GM21825 (cell line): ENCODE measurements around the gene TMEM215.
"Not testable (repeated sequence)": the region's sequence is repeated elsewhere in the genome, so short reads cannot be mapped to it uniquely, and the experiment has no call there.

Source experiments
- ATAC-seq: cut with Tn5 transposase; IDR thresholded peaks from one replicate; pipeline ENCODE4 v1.9.1; 2021; ENCODE audit warnings: mild to moderate bottlenecking, moderate library complexity; ENCODE audit not compliant: unreplicated experiment

Gene TMEM215, protein sequence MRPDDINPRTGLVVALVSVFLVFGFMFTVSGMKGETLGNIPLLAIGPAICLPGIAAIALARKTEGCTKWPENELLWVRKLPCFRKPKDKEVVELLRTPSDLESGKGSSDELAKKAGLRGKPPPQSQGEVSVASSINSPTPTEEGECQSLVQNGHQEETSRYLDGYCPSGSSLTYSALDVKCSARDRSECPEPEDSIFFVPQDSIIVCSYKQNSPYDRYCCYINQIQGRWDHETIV

DNA sequence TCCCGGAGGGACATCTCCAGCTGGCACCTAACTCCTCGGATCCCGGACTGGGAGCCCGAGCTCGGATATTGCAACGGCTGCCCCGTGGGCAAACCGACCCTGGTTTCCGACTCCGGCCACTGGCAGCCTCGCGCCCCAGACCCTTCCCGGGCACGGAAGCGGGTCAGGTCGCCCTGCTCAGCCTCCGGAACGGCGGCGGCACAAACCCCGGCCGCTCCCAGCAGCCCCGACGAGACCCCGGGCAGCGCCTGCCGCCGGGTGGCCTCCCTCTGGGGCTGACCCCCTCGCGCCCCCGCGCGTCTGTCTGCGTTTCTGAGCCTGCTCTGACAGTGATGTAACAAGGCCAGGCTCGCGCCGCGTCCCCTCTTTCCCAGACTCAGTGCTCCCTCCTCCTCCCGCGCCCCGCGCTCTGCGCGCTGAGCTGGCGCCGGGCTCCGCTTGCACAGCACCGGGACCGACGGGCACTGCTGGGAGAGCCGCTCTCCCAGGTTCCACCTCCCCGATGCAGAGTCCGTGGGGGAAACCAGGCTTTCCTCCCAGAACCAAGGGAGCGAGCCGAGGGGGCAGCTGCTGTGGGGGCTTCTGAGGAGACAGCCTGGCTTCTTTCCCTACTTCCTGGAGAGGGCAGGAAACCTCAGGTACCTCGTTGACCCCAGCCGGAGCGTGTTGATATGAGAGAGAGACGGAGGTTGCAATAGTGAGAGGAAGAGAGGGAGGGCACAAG, at the start of gene TMEM215:
Gene TMEM215, plus strand, starts transcription at position 373 of the 724 bp plus-strand sequence. CDS start 644 bp downstream, outside the sequence.
- no peak for ATAC-seq

DNA sequence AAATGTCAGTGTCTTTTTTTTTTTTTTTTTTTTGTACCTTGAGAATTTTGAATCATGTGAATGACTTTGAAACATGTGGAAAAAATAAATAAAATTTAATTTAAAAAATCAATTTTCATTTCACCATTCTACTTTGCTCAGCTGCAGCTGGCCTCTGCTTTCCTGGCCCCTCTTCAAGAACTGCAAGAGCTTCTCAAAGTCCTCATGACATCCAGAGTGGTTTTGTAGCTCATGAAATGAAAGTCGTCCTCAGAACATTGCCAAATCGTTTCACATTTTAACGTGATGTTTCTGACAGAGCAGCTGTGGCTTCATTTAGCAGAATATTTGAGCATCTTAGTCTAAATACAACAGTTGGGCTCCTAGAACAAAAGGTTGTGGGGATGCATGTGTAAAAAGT, 47.9 kb upstream of the TMEM215 start:
- no peak for ATAC-seq

DNA sequence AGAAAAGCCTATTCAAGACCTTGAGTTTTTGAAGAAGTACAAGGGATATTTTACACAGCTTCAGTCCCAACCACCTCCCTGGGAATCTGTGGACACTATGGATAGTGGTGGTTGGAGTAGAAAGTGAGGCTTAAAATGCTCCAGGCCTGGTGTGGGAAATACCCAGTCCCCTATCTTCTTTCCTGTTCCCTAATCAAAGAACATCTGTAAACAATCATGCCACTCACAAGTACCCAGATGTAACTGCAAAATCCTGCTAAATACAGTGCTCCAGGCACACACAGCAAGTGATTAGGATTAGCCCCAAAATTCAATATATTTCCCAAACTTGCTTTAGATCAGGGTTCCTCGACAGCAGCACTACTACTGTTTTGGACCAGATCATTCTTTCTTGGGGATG, 46.0 kb upstream of the TMEM215 start:
- no peak for ATAC-seq

DNA sequence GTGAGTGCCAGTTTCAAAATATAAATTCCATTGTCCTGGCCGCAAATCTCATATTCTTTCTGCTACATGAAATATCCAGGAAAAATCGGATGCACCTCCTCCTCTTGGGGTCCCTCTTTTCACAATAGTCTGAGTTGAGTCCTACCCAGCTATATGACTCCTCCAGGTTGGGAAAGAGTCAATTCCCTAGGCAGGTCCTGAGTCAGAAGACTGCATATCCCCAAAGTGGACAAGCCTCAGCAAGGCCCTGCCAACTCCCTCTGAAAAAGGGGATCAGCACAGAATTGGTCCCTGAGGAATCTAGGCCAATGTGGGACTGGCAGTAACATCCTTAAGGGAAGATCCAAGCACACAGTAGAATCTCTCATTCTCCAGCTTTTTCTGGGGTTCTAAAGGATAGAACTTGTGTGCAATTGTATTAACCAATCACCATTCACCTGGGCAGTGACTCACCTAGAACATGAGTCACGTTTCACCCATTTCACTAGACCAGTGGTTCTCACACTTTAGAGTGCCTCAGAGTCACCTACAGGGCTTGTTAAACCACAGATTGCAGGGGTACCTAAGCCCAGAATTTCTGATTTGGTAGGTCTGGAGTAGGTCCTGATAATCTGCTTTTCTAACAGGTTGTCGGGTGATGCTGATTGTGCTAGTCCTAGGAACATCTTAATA, 44.7 kb upstream of the TMEM215 start:
- no peak for ATAC-seq

DNA sequence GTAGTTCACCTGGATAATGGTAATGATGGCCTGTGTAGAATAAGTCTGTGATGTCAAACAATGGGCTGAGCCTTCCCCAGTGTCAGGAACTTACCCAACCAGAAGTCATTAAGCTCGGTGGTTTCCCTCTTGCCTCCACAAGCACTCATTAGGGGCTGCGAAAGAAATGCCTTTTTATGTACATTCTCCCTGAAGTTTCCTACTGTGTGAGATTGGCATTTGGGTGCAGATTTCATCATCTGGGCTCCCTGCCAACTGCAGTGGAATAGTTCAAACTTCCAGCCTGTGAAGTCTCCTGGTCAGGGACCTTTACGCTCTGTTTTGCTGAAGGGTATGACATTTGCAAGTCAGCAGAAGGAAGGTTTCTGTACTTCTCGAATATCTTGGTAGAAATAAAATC, 41.6 kb upstream of the TMEM215 start:
- ATAC-seq = no peak

DNA sequence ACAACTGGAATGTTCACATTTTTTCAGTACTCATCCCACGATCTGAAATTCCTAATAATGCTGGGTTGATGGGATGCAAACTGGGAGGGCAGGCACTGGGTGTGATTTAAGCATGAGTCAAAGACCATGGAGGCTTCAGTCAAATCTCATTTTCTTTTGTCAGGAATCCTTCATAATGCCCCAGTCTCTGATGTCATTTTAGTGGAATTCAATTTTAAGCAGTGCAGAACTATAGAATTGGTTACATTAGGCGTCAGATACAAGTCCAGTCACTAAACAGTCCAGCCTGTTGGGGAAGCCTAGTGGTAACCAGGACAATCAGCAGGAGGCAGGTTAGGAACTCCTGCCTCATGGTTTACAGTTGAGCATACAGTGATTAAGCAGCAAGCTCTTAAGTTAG, 41.0 kb upstream of the TMEM215 start:
- no peak for ATAC-seq

DNA sequence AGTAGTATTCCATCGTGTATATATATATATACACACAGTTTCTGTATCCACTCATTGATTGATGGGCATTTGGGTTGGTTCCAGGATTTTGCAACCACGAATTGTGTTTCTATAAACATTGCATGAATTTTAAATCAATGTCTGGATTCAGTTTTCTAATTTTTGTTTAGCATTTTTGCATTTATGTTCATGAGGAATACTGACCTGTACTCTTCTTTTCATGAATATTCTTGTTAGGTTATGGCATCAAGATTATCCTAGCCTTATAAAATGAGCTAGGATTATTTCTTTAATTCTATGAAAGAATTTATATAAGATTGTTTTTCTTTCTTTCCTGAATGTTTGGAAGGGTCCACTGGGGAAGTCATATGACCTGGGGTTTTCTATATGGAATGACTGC, 35.3 kb upstream of the TMEM215 start:
- ATAC-seq = no peak

DNA sequence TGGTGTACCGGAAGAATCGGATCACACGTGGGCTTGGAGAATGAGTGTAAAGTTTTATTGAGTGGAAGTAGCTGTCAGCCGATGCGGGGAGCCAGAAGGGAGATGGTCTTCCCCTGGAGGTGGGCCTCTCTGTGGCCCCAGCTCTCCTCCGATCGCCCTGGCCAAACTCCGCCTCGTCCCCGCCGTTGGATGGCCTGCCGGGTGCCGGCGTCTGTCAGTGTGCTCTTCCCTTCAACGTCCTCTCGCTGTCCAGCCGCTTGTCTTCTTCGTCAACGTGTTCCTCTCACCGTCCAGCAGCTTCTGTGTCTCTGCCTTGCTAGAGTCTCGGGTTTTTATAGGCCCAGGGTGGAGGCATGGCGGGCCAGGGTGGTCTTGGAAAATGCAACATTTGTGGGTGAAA, 27.6 kb upstream of the TMEM215 start:
- ATAC-seq = no peak

DNA sequence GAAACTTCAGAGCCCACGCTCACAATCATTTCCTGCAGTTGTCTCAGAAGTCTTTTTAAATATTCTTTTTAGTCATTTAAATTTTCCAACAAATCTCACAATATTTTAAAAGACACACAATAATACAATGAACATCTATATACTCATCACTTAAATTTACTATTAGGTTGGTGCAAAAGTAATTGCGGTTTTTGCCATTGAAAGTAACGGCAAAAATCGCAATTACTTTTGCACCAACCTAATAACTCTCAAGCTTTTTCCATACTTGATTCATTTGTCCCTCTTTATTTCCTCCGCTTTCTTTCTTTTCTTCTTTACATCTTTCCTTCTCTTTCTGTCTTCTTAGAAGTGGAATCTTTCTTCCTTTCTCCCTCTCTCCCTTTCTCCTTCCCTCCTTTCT, 19.2 kb upstream of the TMEM215 start:
- ATAC-seq = no peak

DNA sequence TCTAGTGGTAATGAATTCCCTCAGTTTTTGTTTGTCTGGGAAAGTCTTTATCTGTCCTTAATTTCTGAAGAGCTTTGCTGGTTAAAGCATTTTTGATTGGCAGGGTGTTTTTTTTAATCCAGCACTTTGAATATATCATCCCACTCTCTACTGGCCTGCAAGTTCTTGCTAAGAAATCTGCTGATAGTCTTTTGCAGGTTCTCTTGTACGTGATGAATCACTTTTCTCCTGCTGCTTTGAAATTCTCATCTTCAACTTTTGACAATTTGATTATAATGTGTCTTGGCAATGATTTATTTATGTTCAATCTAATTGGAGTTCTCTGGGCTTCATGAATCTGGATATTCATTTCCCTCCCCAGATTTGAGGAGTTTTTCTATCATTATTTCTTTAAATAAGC, 8.1 kb upstream of the TMEM215 start:
- no peak for ATAC-seq

DNA sequence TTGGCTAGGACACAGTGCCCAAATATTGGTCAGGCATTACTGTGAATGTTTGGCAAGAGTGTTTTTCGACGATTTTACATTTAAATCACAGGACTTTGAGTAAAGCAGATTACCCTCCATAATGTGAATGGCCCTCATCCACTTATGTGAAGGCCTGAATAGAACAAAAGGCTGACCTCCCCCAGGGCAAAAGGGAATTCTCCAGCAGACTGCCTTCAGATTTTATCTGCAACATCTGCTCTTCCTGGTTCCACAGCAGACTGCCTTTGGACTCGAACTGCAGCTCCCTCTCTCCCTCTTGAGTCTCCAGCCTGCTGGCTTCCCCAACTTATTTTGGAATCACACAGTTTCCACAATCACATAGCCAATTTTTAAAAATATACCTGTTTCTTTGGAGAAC, 7.1 kb upstream of the TMEM215 start:
- no peak for ATAC-seq

DNA sequence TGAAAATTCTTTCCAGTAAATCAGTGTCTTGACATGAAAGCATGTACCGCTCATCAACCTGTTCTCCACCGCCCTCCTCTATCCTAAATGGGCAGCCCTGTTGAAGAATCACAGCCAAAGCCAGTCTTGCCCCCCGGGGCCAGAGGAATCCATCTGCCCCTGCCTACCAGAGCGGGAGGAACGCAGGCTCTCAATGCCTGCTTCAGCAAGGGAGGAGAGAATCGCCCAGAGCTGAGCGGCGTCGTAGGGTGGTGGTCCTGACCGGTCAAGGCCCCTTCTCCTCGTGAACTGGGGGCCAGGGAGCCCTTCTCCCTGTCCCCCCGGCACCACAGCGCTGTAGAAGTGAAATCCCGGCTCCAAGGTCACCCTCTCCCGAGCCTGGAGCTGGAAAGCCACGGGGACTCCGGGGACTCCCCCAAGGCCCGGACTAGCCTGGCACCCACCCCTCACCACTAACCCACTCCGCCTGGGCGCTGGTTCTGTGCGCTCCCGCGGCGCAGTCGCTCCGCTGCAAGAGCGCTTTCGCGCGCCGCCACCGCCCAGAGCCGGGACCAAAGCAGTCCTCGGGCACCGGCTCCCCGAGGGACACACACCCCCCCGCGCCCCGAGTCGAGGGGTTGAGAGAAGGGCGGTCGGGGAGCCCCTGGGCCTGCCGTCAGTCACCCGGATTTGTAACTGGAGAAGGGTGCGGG, 718 bp upstream of the TMEM215 start:
- ATAC-seq = no peak

DNA sequence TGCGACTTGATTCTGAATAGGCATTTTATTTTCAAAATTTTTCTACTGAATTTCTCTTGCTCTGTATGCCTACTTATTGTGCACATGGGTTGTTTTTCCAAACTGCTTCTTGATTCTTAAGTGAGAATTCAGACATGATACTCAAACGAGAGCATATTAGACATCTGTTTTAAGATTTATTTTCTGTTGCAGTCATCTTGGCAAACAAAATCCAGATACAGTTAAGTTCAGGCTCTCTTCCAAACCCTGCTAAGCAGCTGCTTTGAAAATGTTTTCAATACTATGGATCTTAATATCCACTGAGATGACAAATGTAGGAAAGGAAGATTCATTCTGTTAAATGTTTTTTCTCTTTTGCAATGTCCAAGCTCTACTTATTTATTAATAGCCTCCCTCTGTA, 4.5 kb downstream of the TMEM215 start:
- ATAC-seq = no peak

DNA sequence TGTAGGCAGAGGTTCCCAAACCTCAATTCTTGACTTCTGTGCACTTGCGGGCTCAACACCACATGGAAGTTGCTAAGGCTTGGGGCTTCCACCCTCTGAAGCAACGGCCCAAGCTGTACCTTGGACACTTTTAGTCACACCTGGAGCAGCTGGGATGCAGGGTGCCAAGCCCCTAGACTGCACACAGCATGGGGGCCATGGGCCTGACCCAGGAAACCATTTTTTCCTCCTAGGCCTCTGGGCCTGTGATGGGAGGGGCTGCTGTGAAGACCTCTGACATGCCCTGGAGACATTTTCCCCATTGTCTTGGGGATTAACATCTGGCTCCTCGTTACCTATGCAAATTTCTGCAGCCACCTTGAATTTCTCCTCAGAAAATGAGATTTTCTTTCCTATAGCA, 12.7 kb downstream of the TMEM215 start:
- ATAC-seq = not testable (repeated sequence)

DNA sequence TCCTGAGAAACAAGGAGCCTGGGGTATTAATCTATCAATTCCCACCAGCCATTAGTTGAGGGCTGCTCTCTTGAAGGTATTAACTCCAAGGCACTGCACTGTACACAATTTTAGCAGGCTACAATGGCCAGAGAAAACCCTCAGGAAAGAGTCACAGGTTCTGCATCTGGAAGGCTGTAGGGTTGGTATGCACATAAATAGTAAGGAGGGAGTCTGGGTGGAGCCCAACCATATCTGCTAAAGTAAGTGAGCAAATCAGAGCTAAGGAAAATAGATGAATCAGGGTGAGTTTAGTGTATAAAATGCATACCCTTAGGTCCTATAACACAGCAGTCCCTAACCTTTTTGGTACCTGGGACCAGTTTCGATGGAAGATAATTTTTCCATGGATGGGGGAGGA, 18.2 kb downstream of the TMEM215 start:
- ATAC-seq = no peak

DNA sequence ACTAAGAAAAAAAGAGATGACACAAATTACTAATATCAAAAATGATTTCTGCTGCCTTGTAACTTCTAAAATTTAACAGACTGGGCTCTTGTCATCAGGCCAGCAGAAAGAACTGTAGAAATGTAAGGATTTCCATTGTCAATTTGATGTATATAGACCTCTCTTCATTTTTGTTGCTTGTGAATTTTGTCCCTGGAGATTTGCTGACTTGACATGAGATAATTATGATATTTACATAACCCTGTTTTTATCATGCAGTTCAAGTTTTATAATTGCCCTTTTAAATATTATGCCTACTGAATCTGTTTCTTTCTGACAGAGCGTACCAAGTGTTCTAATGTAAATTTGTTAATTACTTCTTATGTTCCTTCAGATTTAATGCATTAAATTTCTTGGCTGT, 23.9 kb downstream of the TMEM215 start:
- ATAC-seq = no peak

DNA sequence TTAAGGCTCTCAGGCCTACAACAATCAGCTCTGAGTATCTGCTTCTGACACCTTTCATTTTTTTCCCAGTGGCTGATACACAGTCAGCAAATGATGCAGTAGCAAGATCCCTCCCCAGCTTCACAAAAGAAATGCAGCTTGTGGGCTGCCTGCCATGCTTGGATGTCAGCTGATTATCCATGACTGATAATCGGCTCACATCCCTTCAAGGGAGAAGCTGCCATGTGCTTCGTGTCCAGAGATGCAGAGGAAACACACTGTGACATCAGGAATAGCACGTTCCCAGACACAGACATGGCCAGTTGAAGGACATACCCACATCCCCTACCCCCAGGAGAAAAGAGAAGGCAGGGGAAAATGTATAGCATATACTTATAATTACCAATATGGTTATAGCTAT, 27.9 kb downstream of the TMEM215 start:
- no peak for ATAC-seq

DNA sequence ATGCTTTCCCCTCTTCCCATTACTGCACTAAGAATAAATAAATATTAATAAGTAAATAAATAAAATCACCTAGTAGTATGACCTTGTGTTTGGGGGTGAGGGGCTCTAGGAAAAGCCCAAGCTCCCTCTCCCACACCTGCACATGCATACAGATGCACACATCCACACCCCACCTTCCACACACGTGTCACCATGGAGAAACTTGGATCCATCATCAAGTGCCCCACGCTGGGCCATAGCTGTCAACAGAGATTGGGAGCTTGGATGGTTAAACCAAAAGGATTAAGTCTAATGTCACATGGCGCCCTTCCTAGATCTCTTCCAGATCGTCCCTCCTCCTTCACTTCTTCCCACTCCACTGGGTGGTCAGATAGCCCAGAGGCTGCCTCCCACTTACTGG, 37.0 kb downstream of the TMEM215 start:
- ATAC-seq = no peak

DNA sequence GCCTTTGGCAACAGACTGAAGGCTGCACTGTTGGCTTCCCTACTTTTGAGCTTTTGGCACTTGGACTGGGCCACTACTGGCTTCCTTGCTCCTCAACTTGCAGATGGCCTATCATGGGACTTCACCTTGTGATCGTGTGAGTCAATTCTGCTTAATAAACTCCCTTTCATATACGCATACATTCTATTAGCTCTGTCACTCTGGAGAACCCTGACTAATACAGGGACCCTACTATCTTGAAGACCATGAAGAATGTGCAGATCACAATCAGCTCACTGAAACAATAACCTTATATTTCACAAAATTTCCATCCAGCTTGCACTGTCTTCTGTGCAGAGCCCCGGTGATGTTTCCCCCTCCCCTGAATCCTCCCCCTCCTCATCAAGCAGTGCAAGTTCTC, 39.8 kb downstream of the TMEM215 start:
- ATAC-seq = no peak

DNA sequence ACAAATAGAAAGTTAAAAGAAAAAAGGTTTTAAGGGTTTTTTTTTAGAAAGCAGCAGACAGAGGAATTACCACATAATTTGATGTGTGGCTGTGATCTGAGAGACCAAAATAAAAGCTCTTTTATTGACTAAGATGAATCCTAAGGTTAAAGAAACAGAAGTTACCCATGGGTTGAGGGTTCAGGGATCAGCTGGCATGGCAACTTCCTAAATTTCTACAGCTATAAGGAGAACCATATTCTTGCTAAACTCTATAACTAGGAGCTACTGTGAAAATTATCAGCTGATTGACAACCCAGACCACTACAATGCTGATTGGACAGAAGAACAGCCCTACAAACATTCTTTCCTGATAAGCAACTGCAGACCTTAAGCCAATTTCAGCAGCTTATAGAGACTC, 40.2 kb downstream of the TMEM215 start:
- no peak for ATAC-seq

DNA sequence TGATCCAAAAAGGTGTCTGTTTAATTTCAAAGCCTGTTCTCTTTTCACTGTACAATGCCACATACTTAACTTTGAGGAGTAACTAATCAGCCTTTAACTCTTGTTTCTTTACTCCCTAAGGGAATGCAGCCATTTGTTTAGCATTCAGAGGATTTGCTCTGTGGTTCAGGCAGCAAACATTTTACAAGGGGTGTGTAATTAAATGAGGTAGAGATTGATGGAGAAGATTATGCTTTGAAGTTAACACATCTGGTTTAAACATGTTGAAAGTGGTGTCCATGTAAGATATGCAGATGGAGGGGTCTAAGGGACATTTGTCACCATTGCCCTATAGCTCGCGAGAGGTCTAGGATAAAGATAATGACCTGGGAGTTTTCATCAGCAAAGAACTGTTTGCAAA, 41.9 kb downstream of the TMEM215 start:
- no peak for ATAC-seq

DNA sequence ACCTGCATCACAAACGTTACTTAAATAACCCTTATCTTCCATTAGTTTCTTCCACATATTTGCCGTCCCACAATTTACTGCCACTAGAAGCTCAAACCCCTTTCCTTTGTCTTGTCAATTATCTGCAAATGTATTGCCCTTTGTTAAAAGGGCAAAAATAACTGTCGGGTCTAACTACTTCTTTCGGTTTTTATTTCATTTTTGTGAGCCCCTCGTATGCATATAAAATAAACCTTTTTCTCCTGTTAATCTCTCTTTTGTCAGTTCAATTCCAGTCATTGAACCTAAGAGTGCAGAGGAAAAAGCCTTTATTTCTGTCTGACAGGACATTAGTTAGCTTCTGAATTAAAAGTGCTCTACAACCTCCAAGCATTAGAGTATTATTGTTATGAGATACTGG, 45.5 kb downstream of the TMEM215 start:
- ATAC-seq = no peak
